GM19397 (cell line): Measurements from ENCODE around the gene FNDC8.
"Not testable (repeated sequence)": the region's sequence is repeated elsewhere in the genome, so short reads cannot be mapped to it uniquely, and the experiment has no call there.

Source experiments
- ATAC-seq: cut with Tn5 transposase; IDR thresholded peaks from one replicate; pipeline ENCODE4 v1.9.1; 2021; ENCODE audit warnings: mild to moderate bottlenecking, moderate library complexity; ENCODE audit not compliant: unreplicated experiment

Gene FNDC8

GRCh38 chr17:35167666-35168065 lies 46.3 kb downstream of the FNDC8 start:
- no peak for ATAC-seq

GRCh38 chr17:35169835-35170363 lies 48.5 kb downstream of the FNDC8 start:
- ATAC-seq, result no peak

GRCh38 chr17:35170968-35171771 lies 49.8 kb downstream of the FNDC8 start:
- no peak for ATAC-seq

GRCh38 chr17:35171834-35172233 lies 50.4 kb downstream of the FNDC8 start:
- ATAC-seq, result no peak

GRCh38 chr17:35172321-35172720 lies 50.9 kb downstream of the FNDC8 start:
- ATAC-seq, result not testable (repeated sequence)

- no peak for ATAC-seq
These were observed 53.5 kb downstream of the FNDC8 start for GRCh38 chr17:35174835-35175334.

GRCh38 chr17:35175638-35176415 lies 54.4 kb downstream of the FNDC8 start:
- no peak for ATAC-seq

GRCh38 chr17:35176897-35177296 lies 55.5 kb downstream of the FNDC8 start:
- no peak for ATAC-seq

- ATAC-seq, result not testable (repeated sequence)
These were observed 58.0 kb downstream of the FNDC8 start for GRCh38 chr17:35179379-35179778.
